Measurements from ENCODE around the gene ABHD16B. TPM values are rescaled to one million over a fixed set of nuclear protein-coding genes. Genes with fewer than 3 reads are reported as not detected.

The ABHD16B gene
- total and polyA plus RNA-seq, 10 of the 15 experiments (the other 5 are each of a cell fraction or from before 2014, with no cell fraction given): 0.13 TPM; not detected in 9

GRCh38 chr20:63900413-63900812 is 39.1 kb downstream of the ABHD16B start:
- POLR2A ChIA-PET: no interaction called here
- DNase-seq (ENCODE audit: low read depth, low spot score) (no peak), ATAC-seq (no peak), FAIRE-seq (no peak)
- TF ChIP-seq BMI1 (IDR thresholded peaks at IDR 0.05; ENCODE audit: borderline replicate concordance) (no peak), ESRRA (IDR thresholded peaks at IDR 0.05; ENCODE audit: low read length) (no peak), NR2C2 (IDR thresholded peaks at IDR 0.05; ENCODE audit: borderline replicate concordance, control insufficient read depth, insufficient read length, low read depth) (no peak), BCL3 (IDR thresholded peaks at IDR 0.05; ENCODE audit: borderline replicate concordance, insufficient read depth, low read depth, low read length, poor library complexity, severe bottlenecking) (no peak), EGR1 (IDR thresholded peaks at IDR 0.05; ENCODE audit: borderline replicate concordance in 1 of 2, low read depth in 2 of 2, low read length in 2 of 2) (no peak), RAD21 (IDR thresholded peaks at IDR 0.05; ENCODE audit: insufficient read depth, low read depth, low read length) (no peak), IRF4 (IDR thresholded peaks at IDR 0.05; ENCODE audit: low read depth, low read length) (no peak), TCF3 (IDR thresholded peaks at IDR 0.05; ENCODE audit: borderline replicate concordance, insufficient read depth, low read depth, low read length) (no peak), NBN (IDR thresholded peaks at IDR 0.05) (no peak), NR2F1 (conservative IDR thresholded peaks at IDR 0.05) (no peak), ZNF622 (IDR thresholded peaks at IDR 0.05) (no peak), SIX5 (IDR thresholded peaks at IDR 0.05; ENCODE audit: low read depth, low read length, severe bottlenecking) (no peak), TBL1XR1 (IDR thresholded peaks at IDR 0.05; ENCODE audit: low read depth, low read length) (no peak), REST (IDR thresholded peaks at IDR 0.05; ENCODE audit: low read depth, low read length) (no peak)
- TF ChIP-seq, protein P1, sequence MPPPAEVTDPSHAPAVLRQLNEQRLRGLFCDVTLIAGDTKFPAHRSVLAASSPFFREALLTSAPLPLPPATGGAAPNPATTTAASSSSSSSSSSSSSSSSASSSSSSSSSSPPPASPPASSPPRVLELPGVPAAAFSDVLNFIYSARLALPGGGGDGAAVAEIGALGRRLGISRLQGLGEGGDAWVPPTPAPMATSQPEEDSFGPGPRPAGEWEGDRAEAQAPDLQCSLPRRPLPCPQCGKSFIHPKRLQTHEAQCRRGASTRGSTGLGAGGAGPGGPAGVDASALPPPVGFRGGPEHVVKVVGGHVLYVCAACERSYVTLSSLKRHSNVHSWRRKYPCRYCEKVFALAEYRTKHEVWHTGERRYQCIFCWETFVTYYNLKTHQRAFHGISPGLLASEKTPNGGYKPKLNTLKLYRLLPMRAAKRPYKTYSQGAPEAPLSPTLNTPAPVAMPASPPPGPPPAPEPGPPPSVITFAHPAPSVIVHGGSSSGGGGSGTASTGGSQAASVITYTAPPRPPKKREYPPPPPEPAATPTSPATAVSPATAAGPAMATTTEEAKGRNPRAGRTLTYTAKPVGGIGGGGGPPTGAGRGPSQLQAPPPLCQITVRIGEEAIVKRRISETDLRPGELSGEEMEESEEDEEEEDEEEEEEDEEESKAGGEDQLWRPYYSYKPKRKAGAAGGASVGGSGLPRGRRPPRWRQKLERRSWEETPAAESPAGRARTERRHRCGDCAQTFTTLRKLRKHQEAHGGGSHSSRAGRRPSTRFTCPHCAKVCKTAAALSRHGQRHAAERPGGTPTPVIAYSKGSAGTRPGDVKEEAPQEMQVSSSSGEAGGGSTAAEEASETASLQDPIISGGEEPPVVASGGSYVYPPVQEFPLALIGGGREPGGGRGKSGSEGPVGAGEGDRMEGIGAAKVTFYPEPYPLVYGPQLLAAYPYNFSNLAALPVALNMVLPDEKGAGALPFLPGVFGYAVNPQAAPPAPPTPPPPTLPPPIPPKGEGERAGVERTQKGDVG (CRISPR knock-in tag; IDR thresholded peaks at IDR 0.05): no peak
- TF ChIP-seq, protein P2, sequence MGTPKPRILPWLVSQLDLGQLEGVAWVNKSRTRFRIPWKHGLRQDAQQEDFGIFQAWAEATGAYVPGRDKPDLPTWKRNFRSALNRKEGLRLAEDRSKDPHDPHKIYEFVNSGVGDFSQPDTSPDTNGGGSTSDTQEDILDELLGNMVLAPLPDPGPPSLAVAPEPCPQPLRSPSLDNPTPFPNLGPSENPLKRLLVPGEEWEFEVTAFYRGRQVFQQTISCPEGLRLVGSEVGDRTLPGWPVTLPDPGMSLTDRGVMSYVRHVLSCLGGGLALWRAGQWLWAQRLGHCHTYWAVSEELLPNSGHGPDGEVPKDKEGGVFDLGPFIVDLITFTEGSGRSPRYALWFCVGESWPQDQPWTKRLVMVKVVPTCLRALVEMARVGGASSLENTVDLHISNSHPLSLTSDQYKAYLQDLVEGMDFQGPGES (IDR thresholded peaks at IDR 0.05): no peak
- peaks cover 10% of the 10 kb centered on the region for H4K20me1 ChIP-seq (ENCODE audit: control insufficient read depth, insufficient read depth)
- no peak overlapping the region for H3K9ac ChIP-seq (ENCODE audit: control insufficient read depth, insufficient read depth, low read length)
- no peak overlapping the region for H3K27ac ChIP-seq (ENCODE audit: control insufficient read depth, insufficient read depth)
- no peaks in the 10 kb centered on the region for H3K27me3 ChIP-seq (replicated peaks in 1 of 2; ENCODE audit: control insufficient read depth in 2 of 2, insufficient read depth in 2 of 2, low read length in 1 of 2)
- no peak overlapping the region for H2AFZ ChIP-seq (ENCODE audit: control insufficient read depth, low read depth, low read length)
- SMC1A ChIA-PET (ENCODE audit: uncharacterized antibody, unreplicated experiment): no interaction called here
- 18% methylated on average over 3 of the region's 3 CpGs for WGBS (ENCODE audit: insufficient coverage, insufficient replicate concordance, low lambda C conversion rate, missing lambda C conversion rate)
- intact Hi-C loops (cut with micrococcal nuclease; ENCODE audit: unreplicated experiment) (no loop called here), in situ Hi-C loops (cut with MboI) (no loop called here)
- H3K36me3 ChIP-seq (ENCODE audit: control insufficient read depth in 2 of 2, insufficient read depth in 2 of 2, low read length in 1 of 2): peaks cover 0 to 5% of the 10 kb centered on the region in 2 experiments; a peak in 3 of 4 replicates
- H3K4me3 ChIP-seq: no peak overlapping the region
- no peaks in the 10 kb centered on the region for H3K9me3 ChIP-seq (replicated peaks; ENCODE audit: control insufficient read depth, insufficient read depth, low read length)
- RAD21 ChIA-PET (ENCODE audit: unreplicated experiment): no interaction called here
- no TSS peak for BruUV-seq (replicated peaks)
- H3K4me2 ChIP-seq (ENCODE audit: control insufficient read depth, insufficient read depth): no peak overlapping the region
- CTCF ChIA-PET: no interaction called here
- H3K4me1 ChIP-seq (ENCODE audit: control insufficient read depth, insufficient read depth, low read length): peaks cover 7% of the 10 kb centered on the region
- H3K79me2 ChIP-seq (ENCODE audit: control insufficient read depth, insufficient read depth, low read length): peaks cover 73% of the 10 kb centered on the region
